Renal cortex interstitium (tissue), 3 donors: ENCODE measurements around the gene ASL. TPM values are rescaled to one million over a fixed set of nuclear protein-coding genes. Genes with fewer than 3 reads are reported as not detected.

Experiments
- polyA plus RNA-seq, 3 donors: library from polyadenylated mRNA; unstranded; fragments of 120-200 nt; gene quantifications; one replicate each; pipeline ENCODE4 v1.2.1, GENCODE V29; 2013; ENCODE audit not compliant: insufficient read length in 3 of 3

Gene ASL
- polyA plus RNA-seq, 3 donors: 29.6 to 44.1 (median 32.3) TPM

Other genes starting within 250 kb of the ASL start
- gene VKORC1L1, start 202.7 kb upstream of the ASL start, polyA plus RNA-seq: 10 to 100 TPM; 28.4 to 33.7 (median 29.8) TPM
- 10 to 100 TPM; 75.3 to 81.7 (median 77.7) TPM for gene GUSB, start 93.6 kb upstream of the ASL start, polyA plus RNA-seq
- gene CRCP, start 39.0 kb downstream of the ASL start, polyA plus RNA-seq: 10 to 100 TPM; 28.5 to 32.8 (median 28.9) TPM
- 10 to 100 TPM; 40.8 to 43.6 (median 41.8) TPM for gene TPST1, start 129.5 kb downstream of the ASL start, polyA plus RNA-seq